ENCODE data around the gene MX1.

MX1 gene

DNA sequence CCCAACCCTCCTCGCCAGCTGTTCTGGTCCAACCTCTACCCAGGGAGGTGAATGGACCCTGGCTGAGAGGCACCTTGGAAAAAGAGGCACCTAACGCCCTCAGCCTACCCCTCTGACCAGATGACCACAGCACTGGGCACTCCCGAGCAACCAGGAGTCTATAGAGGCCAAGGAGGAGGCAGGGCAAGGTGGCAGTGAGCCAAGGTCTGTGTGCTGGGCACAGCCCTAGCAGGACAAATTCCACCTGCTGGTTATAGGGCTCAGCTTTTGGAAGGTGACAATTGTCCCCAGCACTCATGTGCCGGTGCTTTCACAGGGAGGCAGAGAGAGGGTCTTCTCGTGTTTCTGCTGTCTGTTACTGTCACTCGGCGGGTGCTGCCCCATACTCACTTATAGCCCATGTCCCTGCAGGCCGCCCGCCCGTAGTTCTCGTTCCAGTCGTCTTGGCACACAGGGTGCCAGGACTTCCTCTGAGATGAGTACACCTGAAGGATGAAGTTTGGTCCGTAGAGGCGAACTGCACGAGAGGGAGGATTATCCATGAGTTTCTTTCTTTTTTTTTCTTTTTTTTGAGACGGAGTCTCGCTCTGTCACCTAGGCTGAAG, 54.1 kb downstream of the MX1 start:
- Histone ChIP-seq H3F3A (ENCODE audit: control insufficient read depth, insufficient read depth) (no peaks in the 10 kb centered on the region), H3K27me3 (ENCODE audit: control insufficient read depth, low read length) (peaks cover 4% of the 10 kb centered on the region; the same call in 1 of the 2 replicates), H3K79me2 (ENCODE audit: control insufficient read depth, low read length) (no peaks in the 10 kb centered on the region), H3K4me2 (ENCODE audit: low read length) (no peak overlapping the region), H3K9me2 (replicated peaks; ENCODE audit: control insufficient read depth, low read length) (no peaks in the 10 kb centered on the region), H3K27ac (ENCODE audit: low read depth, low read length) (no peak overlapping the region), H3K9me3 (ENCODE audit: control insufficient read depth, insufficient read depth, low read length) (no peaks in the 10 kb centered on the region), H3K4me1 (ENCODE audit: control insufficient read depth, low read length) (no peaks in the 10 kb centered on the region), H3K36me3 (ENCODE audit: control insufficient read depth, low read length) (no peaks in the 10 kb centered on the region), H3K4me3 (ENCODE audit: low read length) (no peak overlapping the region), H4K20me1 (ENCODE audit: control insufficient read depth, insufficient read depth, low read depth, low read length) (no peaks in the 10 kb centered on the region)
- no peak for TF ChIP-seq EZH2phosphoT487 (IDR thresholded peaks at IDR 0.05; ENCODE audit: borderline replicate concordance, low read length)
- TF ChIP-seq, protein P1, sequence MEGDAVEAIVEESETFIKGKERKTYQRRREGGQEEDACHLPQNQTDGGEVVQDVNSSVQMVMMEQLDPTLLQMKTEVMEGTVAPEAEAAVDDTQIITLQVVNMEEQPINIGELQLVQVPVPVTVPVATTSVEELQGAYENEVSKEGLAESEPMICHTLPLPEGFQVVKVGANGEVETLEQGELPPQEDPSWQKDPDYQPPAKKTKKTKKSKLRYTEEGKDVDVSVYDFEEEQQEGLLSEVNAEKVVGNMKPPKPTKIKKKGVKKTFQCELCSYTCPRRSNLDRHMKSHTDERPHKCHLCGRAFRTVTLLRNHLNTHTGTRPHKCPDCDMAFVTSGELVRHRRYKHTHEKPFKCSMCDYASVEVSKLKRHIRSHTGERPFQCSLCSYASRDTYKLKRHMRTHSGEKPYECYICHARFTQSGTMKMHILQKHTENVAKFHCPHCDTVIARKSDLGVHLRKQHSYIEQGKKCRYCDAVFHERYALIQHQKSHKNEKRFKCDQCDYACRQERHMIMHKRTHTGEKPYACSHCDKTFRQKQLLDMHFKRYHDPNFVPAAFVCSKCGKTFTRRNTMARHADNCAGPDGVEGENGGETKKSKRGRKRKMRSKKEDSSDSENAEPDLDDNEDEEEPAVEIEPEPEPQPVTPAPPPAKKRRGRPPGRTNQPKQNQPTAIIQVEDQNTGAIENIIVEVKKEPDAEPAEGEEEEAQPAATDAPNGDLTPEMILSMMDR (IDR thresholded peaks at IDR 0.05; ENCODE audit: low read depth, low read length, poor library complexity, severe bottlenecking), result no peak

- Histone ChIP-seq H3K36me3 (ENCODE audit: control insufficient read depth, low read length) (no peaks in the 10 kb centered on the region), H3K4me3 (ENCODE audit: low read length) (no peak overlapping the region), H3K27me3 (ENCODE audit: control insufficient read depth, low read length) (peaks cover 4% of the 10 kb centered on the region; the same call in 1 of the 2 replicates), H3K27ac (ENCODE audit: low read depth, low read length) (no peak overlapping the region), H3K4me1 (ENCODE audit: control insufficient read depth, low read length) (no peaks in the 10 kb centered on the region), H3K9me2 (replicated peaks; ENCODE audit: control insufficient read depth, low read length) (no peaks in the 10 kb centered on the region), H3F3A (ENCODE audit: control insufficient read depth, insufficient read depth) (no peaks in the 10 kb centered on the region), H3K79me2 (ENCODE audit: control insufficient read depth, low read length) (no peaks in the 10 kb centered on the region), H3K4me2 (ENCODE audit: low read length) (no peak overlapping the region), H3K9me3 (ENCODE audit: control insufficient read depth, insufficient read depth, low read length) (no peaks in the 10 kb centered on the region), H4K20me1 (ENCODE audit: control insufficient read depth, insufficient read depth, low read depth, low read length) (no peaks in the 10 kb centered on the region)
- TF ChIP-seq, protein P1 (IDR thresholded peaks at IDR 0.05; ENCODE audit: low read depth, low read length, poor library complexity, severe bottlenecking), result no peak
- no peak for TF ChIP-seq EZH2phosphoT487 (IDR thresholded peaks at IDR 0.05; ENCODE audit: borderline replicate concordance, low read length)
Observed at GRCh38 chr21:41481191-41481590, 55.2 kb downstream of the MX1 start.

DNA sequence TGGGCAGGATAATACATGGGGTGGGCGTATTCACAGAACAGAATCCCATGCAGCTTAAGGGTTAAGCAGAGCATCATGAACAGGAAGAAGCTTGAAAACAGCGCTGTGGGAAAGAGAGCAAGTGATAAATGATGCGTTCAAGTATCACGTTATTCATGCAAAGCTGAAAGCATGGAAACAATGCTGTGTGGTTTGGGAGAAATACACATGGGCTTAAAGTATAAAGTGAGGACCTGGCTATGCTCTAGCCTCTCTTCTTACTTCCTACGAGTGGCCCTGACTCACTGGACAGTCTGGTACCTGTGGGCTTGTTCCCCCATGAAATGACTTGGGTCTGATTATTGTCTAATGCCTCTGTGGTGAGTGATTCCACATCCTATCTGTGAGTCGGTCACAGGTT, 56.3 kb downstream of the MX1 start:
- Histone ChIP-seq H3K36me3 (ENCODE audit: control insufficient read depth, low read length) (no peaks in the 10 kb centered on the region), H3K27ac (ENCODE audit: low read depth, low read length) (no peak overlapping the region), H3K27me3 (ENCODE audit: control insufficient read depth, low read length) (peaks cover 4% of the 10 kb centered on the region; the same call in 1 of the 2 replicates), H3K4me2 (ENCODE audit: low read length) (no peak overlapping the region), H4K20me1 (ENCODE audit: control insufficient read depth, insufficient read depth, low read depth, low read length) (no peaks in the 10 kb centered on the region), H3K4me1 (ENCODE audit: control insufficient read depth, low read length) (no peaks in the 10 kb centered on the region), H3K79me2 (ENCODE audit: control insufficient read depth, low read length) (no peaks in the 10 kb centered on the region), H3K9me2 (replicated peaks; ENCODE audit: control insufficient read depth, low read length) (no peaks in the 10 kb centered on the region), H3F3A (ENCODE audit: control insufficient read depth, insufficient read depth) (no peaks in the 10 kb centered on the region), H3K4me3 (ENCODE audit: low read length) (no peak overlapping the region), H3K9me3 (ENCODE audit: control insufficient read depth, insufficient read depth, low read length) (no peaks in the 10 kb centered on the region)
- TF ChIP-seq EZH2phosphoT487 (IDR thresholded peaks at IDR 0.05; ENCODE audit: borderline replicate concordance, low read length), result no peak
- TF ChIP-seq, protein P1 (IDR thresholded peaks at IDR 0.05; ENCODE audit: low read depth, low read length, poor library complexity, severe bottlenecking), result no peak

All from DOHH2 (cell line).